Measurements from ENCODE around the gene TMPRSS4.

- TF ChIP-seq CTCF (IDR thresholded peaks at IDR 0.05) (no peak), POLR2AphosphoS5 (IDR thresholded peaks at IDR 0.05; ENCODE audit: low read depth, low read length) (no peak)
Observed at GRCh38 chr11:118132385-118133151, 55.7 kb downstream of the TMPRSS4 start.

All from Panc1 (cell line).